Hepatocyte (in vitro differentiated cells): ENCODE data around the gene MUC20. TPM values are rescaled to one million over a fixed set of nuclear protein-coding genes. Genes with fewer than 3 reads are reported as not detected.

Experiments
- DNase-seq: peaks from one replicate; pipeline ENCODE4 v3.0.0-alpha.2; 2016; ENCODE audit warnings: low spot score
- H2AFZ ChIP-seq: fragments of 200-600 bp; sonication (generic); 2 replicates; pipeline ENCODE4 v1.6.0; 2016; ENCODE audit warnings: antibody characterized with exemption, mild to moderate bottlenecking
- H3K27ac ChIP-seq: fragments of 200-600 bp; sonication (generic); 2 replicates; pipeline ENCODE4 v1.5.1; 2016; ENCODE audit warnings: mild to moderate bottlenecking
- H3K27me3 ChIP-seq: fragments of 200-600 bp; sonication (generic); 2 replicates; pipeline ENCODE4 v1.6.1; 2016
- H3K36me3 ChIP-seq: fragments of 200-600 bp; sonication (generic); replicated peaks from 2 replicates; pipeline ENCODE4 v1.5.1; 2016; ENCODE audit warnings: low read depth; ENCODE audit not compliant: insufficient read depth
- H3K4me1 ChIP-seq: fragments of 200-600 bp; sonication (generic); 2 replicates; pipeline ENCODE4 v1.5.1; 2016; ENCODE audit warnings: mild to moderate bottlenecking, moderate library complexity; ENCODE audit not compliant: insufficient read depth
- H3K4me2 ChIP-seq: fragments of 200-600 bp; sonication (generic); 2 replicates; pipeline ENCODE4 v1.6.0; 2016
- H3K4me3 ChIP-seq: fragments of 200-600 bp; sonication (generic); 2 replicates; pipeline ENCODE4 v1.5.1; 2016; ENCODE audit warnings: mild to moderate bottlenecking
- H3K79me2 ChIP-seq: fragments of 200-600 bp; sonication (generic); 2 replicates; pipeline ENCODE4 v1.6.0; 2017; ENCODE audit warnings: mild to moderate bottlenecking
- H3K9me2 ChIP-seq: fragments of 200-600 bp; sonication (generic); replicated peaks from 2 replicates; pipeline ENCODE4 v1.6.0; 2017; ENCODE audit warnings: mild to moderate bottlenecking; ENCODE audit not compliant: insufficient read depth
- H3K9me3 ChIP-seq: fragments of 200-600 bp; sonication (generic); 2 replicates; pipeline ENCODE4 v1.5.1; 2016; ENCODE audit warnings: low read depth, mild to moderate bottlenecking
- H4K20me1 ChIP-seq: fragments of 200-600 bp; sonication (generic); 2 replicates; pipeline ENCODE4 v1.6.0; 2016; ENCODE audit warnings: mild to moderate bottlenecking; ENCODE audit not compliant: insufficient read depth, poor library complexity, severe bottlenecking
- EZH2 ChIP-seq: fragments of 200-600 bp; sonication (generic); IDR thresholded peaks from 2 replicates; pipeline ENCODE4 v1.6.1; 2016; ENCODE audit warnings: antibody characterized with exemption, mild to moderate bottlenecking, borderline replicate concordance
- EZH2phosphoT487 ChIP-seq: fragments of 200-600 bp; sonication (generic); IDR thresholded peaks from one replicate; pipeline ENCODE4 v1.6.1; 2018; ENCODE audit warnings: antibody characterized with exemption, mild to moderate bottlenecking, low read depth, moderate library complexity; ENCODE audit not compliant: unreplicated experiment, severe bottlenecking
- WGBS: methylation state at CpG from one replicate; pipeline ENCODE4 v1.1.6; 2016; ENCODE audit warnings: low lambda C conversion rate; ENCODE audit errors: missing lambda C conversion rate; 5-methylcytosine and 5-hydroxymethylcytosine counted together
- polyA plus RNA-seq: library from polyadenylated mRNA; unstranded; fragments of >200 nt; fragmentation: Nextera tagmentation; extraction: Ambion mirVana; gene quantifications from 2 replicates; pipeline ENCODE4 v1.2.1, GENCODE V29; 2016
- total RNA-seq: library from RNA; depleted of rRNA; stranded (reverse); fragments of >200 nt; gene quantifications from 2 replicates; pipeline ENCODE4 v1.2.3, GENCODE V29; 2014
- TF ChIP-seq, protein P1 (sequence below): fragments of 200-600 bp; sonication (generic); IDR thresholded peaks from 2 replicates; pipeline ENCODE4 v1.5.1; 2016; ENCODE audit warnings: antibody characterized with exemption, mild to moderate bottlenecking; ENCODE audit not compliant: poor library complexity

The MUC20 gene
- total and polyA plus RNA-seq, 2 experiments from 2014 or later: 4.5 to 8.2 TPM

GRCh38 chr3:195761123-195761566 is 40.4 kb downstream of the MUC20 start:
- Histone ChIP-seq H3K27me3 (no peaks in the 10 kb centered on the region), H3K79me2 (no peaks in the 10 kb centered on the region), H3K9me3 (no peaks in the 10 kb centered on the region), H3K27ac (no peak overlapping the region), H2AFZ (no peak overlapping the region), H4K20me1 (no peaks in the 10 kb centered on the region), H3K9me2 (no peaks in the 10 kb centered on the region), H3K4me3 (no peak overlapping the region), H3K4me2 (no peak overlapping the region), H3K36me3 (no peaks in the 10 kb centered on the region), H3K4me1 (no peaks in the 10 kb centered on the region)
- WGBS: 94% methylated on average over 10 of the region's 10 CpGs
- no peak for DNase-seq
- TF ChIP-seq EZH2phosphoT487 (no peak), EZH2 (no peak)
- TF ChIP-seq, protein P1, sequence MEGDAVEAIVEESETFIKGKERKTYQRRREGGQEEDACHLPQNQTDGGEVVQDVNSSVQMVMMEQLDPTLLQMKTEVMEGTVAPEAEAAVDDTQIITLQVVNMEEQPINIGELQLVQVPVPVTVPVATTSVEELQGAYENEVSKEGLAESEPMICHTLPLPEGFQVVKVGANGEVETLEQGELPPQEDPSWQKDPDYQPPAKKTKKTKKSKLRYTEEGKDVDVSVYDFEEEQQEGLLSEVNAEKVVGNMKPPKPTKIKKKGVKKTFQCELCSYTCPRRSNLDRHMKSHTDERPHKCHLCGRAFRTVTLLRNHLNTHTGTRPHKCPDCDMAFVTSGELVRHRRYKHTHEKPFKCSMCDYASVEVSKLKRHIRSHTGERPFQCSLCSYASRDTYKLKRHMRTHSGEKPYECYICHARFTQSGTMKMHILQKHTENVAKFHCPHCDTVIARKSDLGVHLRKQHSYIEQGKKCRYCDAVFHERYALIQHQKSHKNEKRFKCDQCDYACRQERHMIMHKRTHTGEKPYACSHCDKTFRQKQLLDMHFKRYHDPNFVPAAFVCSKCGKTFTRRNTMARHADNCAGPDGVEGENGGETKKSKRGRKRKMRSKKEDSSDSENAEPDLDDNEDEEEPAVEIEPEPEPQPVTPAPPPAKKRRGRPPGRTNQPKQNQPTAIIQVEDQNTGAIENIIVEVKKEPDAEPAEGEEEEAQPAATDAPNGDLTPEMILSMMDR: no peak

DNA sequence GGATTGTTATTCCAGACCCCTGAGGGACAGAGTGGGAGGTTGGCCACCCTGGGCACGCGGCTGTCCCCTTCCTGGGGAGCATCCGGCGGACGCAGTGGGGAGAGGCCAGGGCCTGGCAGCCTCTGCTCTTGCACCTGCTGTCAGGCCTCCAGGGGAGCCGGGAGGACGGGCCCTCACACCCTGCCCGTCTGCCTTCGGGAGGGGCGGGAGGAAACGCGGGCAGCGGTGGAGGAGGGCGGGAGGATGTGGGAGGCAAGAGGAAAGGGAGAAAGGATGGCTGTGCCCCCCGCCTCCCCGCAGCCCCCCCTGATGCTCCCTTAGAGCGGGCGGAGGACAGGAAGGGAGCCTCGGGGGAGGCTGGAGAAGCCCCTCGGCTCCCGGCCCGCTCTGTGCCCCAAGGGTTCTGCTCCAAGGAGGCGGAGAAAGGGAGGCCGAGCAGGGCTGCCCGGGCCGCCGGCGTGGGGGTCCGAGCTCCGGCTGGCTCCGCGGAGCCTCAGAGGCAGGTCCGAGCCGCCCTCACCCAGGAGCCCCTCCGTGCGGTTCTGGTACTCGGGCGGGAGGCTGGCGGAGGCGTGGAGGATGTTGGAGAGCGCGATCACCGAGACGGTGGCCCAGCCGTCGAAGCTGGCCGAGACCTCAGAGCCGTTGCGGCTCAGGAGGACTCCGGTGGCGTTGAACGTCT is 40.9 kb downstream of the MUC20 start:
- Histone ChIP-seq H2AFZ (no peak overlapping the region), H3K4me1 (no peaks in the 10 kb centered on the region), H3K79me2 (no peaks in the 10 kb centered on the region), H3K27me3 (no peaks in the 10 kb centered on the region), H3K9me2 (no peaks in the 10 kb centered on the region), H3K9me3 (no peaks in the 10 kb centered on the region), H3K4me3 (no peak overlapping the region), H3K27ac (no peak overlapping the region), H3K4me2 (no peak overlapping the region), H4K20me1 (no peaks in the 10 kb centered on the region), H3K36me3 (no peaks in the 10 kb centered on the region)
- TF ChIP-seq EZH2phosphoT487 (no peak), EZH2 (no peak)
- TF ChIP-seq, protein P1: no peak
- DNase-seq: no peak
- 91% methylated on average over 29 of the region's 52 CpGs for WGBS

GRCh38 chr3:195762249-195762585 is 41.4 kb downstream of the MUC20 start:
- H3K4me1 ChIP-seq: no peaks in the 10 kb centered on the region
- H3K4me3 ChIP-seq: no peak overlapping the region
- no peaks in the 10 kb centered on the region for H3K9me3 ChIP-seq
- no peaks in the 10 kb centered on the region for H3K27me3 ChIP-seq
- no peak overlapping the region for H3K4me2 ChIP-seq
- H2AFZ ChIP-seq: no peak overlapping the region
- H3K79me2 ChIP-seq: no peaks in the 10 kb centered on the region
- no peaks in the 10 kb centered on the region for H3K9me2 ChIP-seq
- no peak overlapping the region for H3K27ac ChIP-seq
- TF ChIP-seq EZH2: no peak
- TF ChIP-seq EZH2phosphoT487: no peak
- TF ChIP-seq, protein P1: no peak
- no peaks in the 10 kb centered on the region for H3K36me3 ChIP-seq
- no peaks in the 10 kb centered on the region for H4K20me1 ChIP-seq
- DNase-seq: no peak
- 95% methylated on average over 8 of the region's 36 CpGs for WGBS
